Common myeloid progenitor, CD34-positive (primary cell): ENCODE data around the gene ZCWPW1.

ENCODE experiments used
- CTCF ChIA-PET: fragments of 350-600 bp; sonication (Branson Sonifier 250); formaldehyde crosslinking; loops from one replicate; lab custom pipeline; 2021; ENCODE audit warnings: antibody characterized with exemption; lab: Charles Lee
- POLR2A ChIA-PET: fragments of 350-600 bp; sonication (Branson Sonifier 250); formaldehyde crosslinking; loops from one replicate; lab custom pipeline; 2021; ENCODE audit warnings: antibody characterized with exemption; lab: Charles Lee
- DNase-seq, 3 donors: peaks; one replicate each; pipeline versions ENCODE4 v3.0.0 to v3.0.0-alpha.2; 2013
- H3K27ac ChIP-seq, 2 experiments: 1 replicate in 1 of 2; 2 replicates in 1 of 2; pipeline ENCODE4 v1.7.0; 2013; ENCODE audit warnings: inconsistent platforms in 2 of 2, low read length in 2 of 2, mild to moderate bottlenecking in 2 of 2, low read depth in 1 of 2, moderate library complexity in 1 of 2; ENCODE audit not compliant: severe bottlenecking in 2 of 2, insufficient read depth in 1 of 2, poor library complexity in 1 of 2
- H3K27me3 ChIP-seq, 5 experiments: replicated peaks in 2 of 5; 1 replicate in 3 of 5; 2 replicates in 2 of 5; pipeline versions ENCODE4 v1.6.1 to v1.7.0; 2013; ENCODE audit warnings: low read length in 4 of 5, mild to moderate bottlenecking in 2 of 5, moderate library complexity in 2 of 5, inconsistent platforms in 1 of 5; ENCODE audit not compliant: insufficient read depth in 5 of 5, control insufficient read depth in 4 of 5
- H3K36me3 ChIP-seq, 4 experiments: 1 replicate in 2 of 4; 2 replicates in 2 of 4; pipeline versions ENCODE4 v1.6.1 to v1.7.0; 2013; ENCODE audit warnings: low read length in 3 of 4, control low read depth in 1 of 4, mild to moderate bottlenecking in 1 of 4; ENCODE audit not compliant: control insufficient read depth in 4 of 4, insufficient read depth in 4 of 4
- H3K4me1 ChIP-seq, 4 experiments: 1 replicate in 3 of 4; 2 replicates in 1 of 4; pipeline versions ENCODE4 v1.6.1 to v1.7.1; 2013; ENCODE audit warnings: low read length in 3 of 4, mild to moderate bottlenecking in 3 of 4, control low read depth in 1 of 4, inconsistent platforms in 1 of 4, moderate library complexity in 1 of 4; ENCODE audit not compliant: control insufficient read depth in 4 of 4, insufficient read depth in 4 of 4; ENCODE audit errors: control extremely low read depth in 1 of 4
- H3K4me3 ChIP-seq, 7 experiments: 1 replicate in 4 of 7; 2 replicates in 3 of 7; pipeline versions ENCODE4 v1.5.1 to v1.7.0; 2013; ENCODE audit warnings: mild to moderate bottlenecking in 7 of 7, low read length in 6 of 7, moderate library complexity in 6 of 7, inconsistent platforms in 2 of 7, low read depth in 2 of 7, control low read depth in 1 of 7; ENCODE audit not compliant: insufficient read depth in 4 of 7, control insufficient read depth in 1 of 7; ENCODE audit errors: extremely low read depth in 1 of 7
- H3K9me3 ChIP-seq, 5 experiments: 1 replicate in 4 of 5; 2 replicates in 1 of 5; pipeline versions ENCODE4 v1.6.1 to v1.7.1; 2013; ENCODE audit warnings: low read length in 4 of 5, mild to moderate bottlenecking in 2 of 5, inconsistent platforms in 1 of 5, low read depth in 1 of 5, moderate library complexity in 1 of 5; ENCODE audit not compliant: control insufficient read depth in 4 of 5, insufficient read depth in 2 of 5; ENCODE audit errors: control extremely low read depth in 1 of 5
- whole genome bisulfite sequencing: methylation state at CpG from one replicate; pipeline ENCODE4 v1.1.5; 2013; ENCODE audit not compliant: insufficient coverage; 5-methylcytosine and 5-hydroxymethylcytosine counted together

Gene ZCWPW1

DNA sequence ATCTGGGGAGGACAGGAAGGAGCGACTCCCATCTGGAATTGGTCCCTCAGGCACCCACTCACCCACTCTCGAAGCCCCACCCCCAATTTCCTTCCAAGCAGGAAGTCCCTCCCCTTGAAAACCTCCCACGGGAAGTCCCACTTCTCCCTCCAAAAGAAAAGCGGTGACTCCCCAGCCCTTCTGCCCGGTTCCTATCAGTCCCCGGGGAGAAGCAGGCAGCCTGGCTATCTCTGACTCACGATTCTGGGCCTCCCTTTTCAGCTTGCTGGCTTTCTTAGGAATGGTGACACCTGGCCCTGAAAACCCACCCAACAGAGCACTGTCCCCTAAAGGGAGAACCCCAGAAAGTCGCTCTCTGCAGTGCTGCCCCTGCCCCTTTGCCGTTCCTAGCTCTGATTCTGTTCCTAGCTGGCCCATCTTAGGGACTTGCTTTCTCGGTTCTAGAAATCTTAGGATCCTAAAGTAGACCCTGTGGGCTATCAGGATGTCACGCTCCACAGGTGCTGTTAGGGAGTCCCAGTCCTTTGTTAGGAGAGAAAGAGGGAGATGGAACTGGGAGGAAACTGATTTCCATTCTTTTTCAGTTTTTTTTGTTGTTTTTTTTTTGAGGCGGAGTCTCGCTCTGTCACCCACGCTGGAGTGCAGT lies 44.5 kb upstream of the ZCWPW1 start:
- POLR2A ChIA-PET = interaction anchor here (0.7 kb wide), 1 partner anchor 76 kb away, joined by 4 read pairs; no protein-coding TSS in a partner anchor
- H3K36me3 ChIP-seq = peaks cover 0 to 71% (median 35%) of the 10 kb centered on the region in 4 experiments
- H3K27me3 ChIP-seq = no peaks in the 10 kb centered on the region
- CTCF ChIA-PET = interaction anchor here (0.6 to 2.4 kb wide), 3 partner anchors 9 to 86 kb away, joined by 3 to 11 read pairs (median 4); no protein-coding TSS in a partner anchor
- DNase-seq = no peak
- no peaks in the 10 kb centered on the region for H3K9me3 ChIP-seq
- peak overlapping the region in 2 of 7 experiments; percentile 8 to 49 for H3K4me3 ChIP-seq
- peak overlapping the region in 1 of 2 experiments; percentile 49 for H3K27ac ChIP-seq
- WGBS = 46% methylated on average over 11 of the region's 14 CpGs
- peaks cover 2 to 52% (median 43%) of the 10 kb centered on the region in 4 experiments for H3K4me1 ChIP-seq

DNA sequence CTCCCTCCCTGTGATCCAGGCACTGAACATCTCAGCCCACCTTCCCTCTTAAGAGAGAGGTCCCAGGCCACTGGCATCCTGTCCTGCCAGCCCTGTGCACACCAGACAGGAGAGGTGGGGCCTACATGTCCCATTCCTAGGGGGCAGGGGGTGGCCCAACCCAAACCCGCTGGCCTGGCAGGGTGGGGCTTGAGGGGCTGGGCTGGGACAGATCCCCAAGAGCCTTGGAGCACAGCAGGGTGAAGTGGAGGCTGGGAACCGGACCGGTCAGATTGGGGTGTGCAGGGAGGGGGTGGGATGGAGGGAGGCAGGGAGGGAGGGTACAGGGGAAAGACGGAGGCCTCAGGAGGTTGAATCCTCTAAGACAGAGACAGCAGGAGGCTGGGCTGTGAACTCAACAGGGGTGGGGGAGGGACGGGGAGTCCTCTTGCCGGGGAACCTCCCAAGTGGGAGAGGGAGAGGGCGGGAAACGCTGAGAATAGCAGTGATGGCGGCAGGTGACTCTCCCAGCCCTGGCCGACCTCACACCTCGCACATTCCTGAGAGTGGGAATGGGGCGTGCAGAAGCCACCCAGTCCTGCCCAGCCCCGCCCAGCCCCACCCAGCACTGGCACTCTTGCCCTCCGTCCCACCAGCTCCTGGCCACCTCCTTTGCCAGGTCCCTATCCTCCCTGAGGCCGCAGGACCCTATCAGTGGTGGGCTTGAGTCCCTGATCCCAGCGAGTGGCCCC lies 43.8 kb upstream of the ZCWPW1 start:
- H3K9me3 ChIP-seq = no peaks in the 10 kb centered on the region
- ChIA-PET CTCF (interaction anchor here (0.6 to 11.8 kb wide), 4 partner anchors 7 to 89 kb away, joined by 3 to 177 read pairs (median 76); partner anchors contain the start of genes NYAP1 and TSC22D4), POLR2A (interaction anchor here (0.7 kb wide), 1 partner anchor 77 kb away, joined by 4 read pairs; no protein-coding TSS in a partner anchor)
- H3K4me3 ChIP-seq = no peak overlapping the region
- 90% methylated on average over 13 of the region's 16 CpGs for WGBS
- H3K27me3 ChIP-seq = no peaks in the 10 kb centered on the region
- peak overlapping the region in 1 of 2 experiments; percentile 49 for H3K27ac ChIP-seq
- H3K4me1 ChIP-seq = peaks cover 2 to 49% (median 39%) of the 10 kb centered on the region in 4 experiments
- peaks cover under 1 to 77% (median 41%) of the 10 kb centered on the region in 4 experiments for H3K36me3 ChIP-seq
- DNase-seq = no peak

DNA sequence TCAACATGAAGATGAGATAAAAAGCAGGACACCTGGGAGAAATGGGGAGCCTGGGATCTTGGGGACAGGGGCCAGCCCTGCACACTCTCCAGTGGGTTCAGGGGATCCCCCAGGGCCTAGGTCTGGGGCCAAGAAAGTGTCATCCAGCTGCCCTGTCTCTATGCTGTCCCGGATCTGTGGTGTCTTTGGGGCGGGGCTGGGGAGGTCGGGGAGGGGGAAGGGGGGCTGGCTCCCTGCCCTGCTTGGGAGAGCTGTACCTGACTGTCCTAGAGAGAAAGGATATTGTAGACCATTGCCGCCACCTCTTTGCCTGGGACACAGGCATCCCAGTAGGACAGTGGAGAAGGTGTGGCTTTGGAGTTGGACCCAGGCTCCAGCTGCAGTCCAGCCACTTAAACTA lies 42.5 kb upstream of the ZCWPW1 start:
- whole genome bisulfite sequencing = 56% methylated on average over 3 of the region's 4 CpGs
- no peaks in the 10 kb centered on the region for H3K27me3 ChIP-seq
- CTCF ChIA-PET = interaction anchor here (1.2 to 11.8 kb wide), 6 partner anchors 8 to 255 kb away, joined by 3 to 177 read pairs (median 5); partner anchors contain the start of genes NYAP1 and TSC22D4
- H3K4me1 ChIP-seq = peaks cover 0 to 37% (median 27%) of the 10 kb centered on the region in 4 experiments
- no peak overlapping the region for H3K4me3 ChIP-seq
- POLR2A ChIA-PET = no interaction called here
- H3K9me3 ChIP-seq = no peaks in the 10 kb centered on the region
- DNase-seq = no peak
- H3K27ac ChIP-seq = no peak overlapping the region
- peaks cover 3 to 75% (median 44%) of the 10 kb centered on the region in 4 experiments for H3K36me3 ChIP-seq

DNA sequence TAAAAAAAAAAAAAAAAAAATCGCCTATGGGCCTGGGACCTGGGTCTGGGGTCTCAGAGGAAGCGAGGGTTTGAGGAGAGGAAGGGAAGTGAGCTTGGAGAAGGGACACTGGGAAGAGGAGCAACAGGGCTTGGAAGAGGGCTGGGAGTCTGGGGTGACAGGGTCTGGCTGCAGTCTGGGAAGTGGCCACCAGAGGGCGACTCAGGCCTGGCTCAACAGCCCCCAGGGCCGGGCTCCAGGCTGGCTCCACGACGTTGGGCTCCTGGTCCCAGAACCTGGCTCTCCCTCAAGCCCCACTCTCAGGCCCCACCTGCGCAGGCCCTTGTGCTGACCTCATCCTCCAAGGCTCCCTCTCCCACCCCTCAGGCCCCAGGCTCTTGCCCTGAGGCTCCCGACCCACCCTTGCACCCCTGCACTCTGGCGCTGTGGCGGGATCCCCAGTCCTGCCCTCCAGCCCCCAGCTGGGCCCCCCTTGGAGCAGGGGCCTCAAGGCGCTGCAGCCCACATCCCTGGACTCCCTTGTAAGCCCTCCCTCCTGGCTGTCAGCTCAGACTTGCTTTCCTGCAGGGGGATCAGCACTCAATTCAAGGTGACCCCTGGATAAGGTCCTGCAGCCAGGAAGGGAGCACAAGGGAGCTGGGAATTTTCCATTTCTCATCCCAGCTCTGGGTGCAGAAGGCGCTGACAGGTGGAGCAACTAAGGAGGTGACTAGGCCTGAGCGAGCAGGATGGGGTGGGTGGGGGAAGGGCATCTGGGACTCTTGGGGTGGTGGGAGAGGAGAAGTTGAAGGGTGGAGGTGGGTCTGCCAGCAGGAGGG lies 40.9 kb upstream of the ZCWPW1 start:
- DNase-seq = peak; percentile 66 to 78 (median 71)

DNA sequence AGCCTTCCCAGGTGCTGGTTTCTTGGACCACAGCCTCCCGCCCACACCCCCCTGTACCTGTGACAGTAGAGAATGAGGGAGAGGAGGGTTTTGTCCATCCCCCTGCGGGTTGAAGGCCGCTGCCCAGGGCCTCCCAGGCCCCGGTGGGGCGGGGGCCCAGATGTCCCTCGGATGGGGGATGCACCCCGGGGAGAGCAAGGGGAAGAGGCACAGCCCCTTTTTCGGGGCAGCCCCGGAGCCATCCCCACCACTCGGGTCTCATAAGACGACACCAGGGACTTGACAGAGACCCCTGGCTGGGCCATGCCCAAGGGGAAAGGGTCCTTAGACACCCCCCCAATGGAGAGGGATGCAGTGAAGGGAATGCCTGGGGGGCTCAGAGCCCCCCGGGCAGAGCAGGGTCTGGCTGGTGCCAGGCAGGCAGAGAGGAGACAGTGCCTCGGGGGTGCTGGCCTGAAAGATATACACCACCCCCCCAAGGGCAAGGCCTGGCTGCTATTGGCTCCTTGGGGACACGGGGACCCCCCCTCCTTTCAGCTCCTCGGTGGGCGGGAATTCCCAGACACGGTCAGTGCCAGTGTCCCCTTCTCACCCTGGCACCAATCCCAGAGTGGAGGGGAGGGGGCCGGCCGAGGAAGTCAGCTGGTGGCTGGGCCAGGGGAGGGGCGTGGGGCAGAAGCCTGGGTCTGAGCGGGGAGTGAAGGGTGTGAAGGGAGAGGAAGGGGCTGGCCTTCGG lies 39.3 kb upstream of the ZCWPW1 start:
- Histone ChIP-seq H3K4me3 (no peak overlapping the region), H3K27ac (no peak overlapping the region), H3K27me3 (no peaks in the 10 kb centered on the region), H3K36me3 (peaks cover 3 to 61% (median 34%) of the 10 kb centered on the region in 4 experiments), H3K9me3 (no peaks in the 10 kb centered on the region), H3K4me1 (peaks cover 0 to 14% (median 10%) of the 10 kb centered on the region in 4 experiments)
- ChIA-PET POLR2A (no interaction called here), CTCF (interaction anchor here (0.8 to 11.8 kb wide), 6 partner anchors 11 to 135 kb away, joined by 3 to 177 read pairs (median 10); partner anchors contain the start of genes NYAP1, PCOLCE and TSC22D4)
- 93% methylated on average over 13 of the region's 22 CpGs for WGBS
- no peak for DNase-seq

More for the DNA sequence above, 40.9 kb upstream of the ZCWPW1 start:
- ChIA-PET CTCF (interaction anchor here (0.6 to 11.8 kb wide), 26 partner anchors 8 to 252 kb away, joined by 3 to 177 read pairs (median 4); partner anchors contain the start of genes FBXO24, MOSPD3, NYAP1 and POP7), POLR2A (interaction anchor here (0.5 kb wide), 1 partner anchor 124 kb away, joined by 4 read pairs; no protein-coding TSS in a partner anchor)
- Histone ChIP-seq H3K27me3 (no peaks in the 10 kb centered on the region), H3K4me1 (peaks cover 0 to 26% (median 22%) of the 10 kb centered on the region in 4 experiments), H3K4me3 (no peak overlapping the region), H3K27ac (no peak overlapping the region), H3K36me3 (peaks cover 3 to 69% (median 41%) of the 10 kb centered on the region in 4 experiments), H3K9me3 (no peaks in the 10 kb centered on the region)
- 41% methylated on average over 10 of the region's 13 CpGs for WGBS
